PFSK-1 (cell line): ENCODE data around the gene ZIC5.

Experiments used
- FOXP2 ChIP-seq: optimal IDR thresholded peaks from 2 replicates; pipeline ENCODE3; 2011; ENCODE audit warnings: borderline replicate concordance, control low read depth, inconsistent platforms; ENCODE audit not compliant: insufficient read depth; ENCODE audit errors: extremely low read length, extremely low read depth
- POLR2AphosphoS5 ChIP-seq: IDR thresholded peaks from 2 replicates; pipeline ENCODE4 v1.6.1; 2012; ENCODE audit warnings: low read depth, mild to moderate bottlenecking, control low read depth, low read length, moderate library complexity
- REST ChIP-seq, 2 experiments: IDR thresholded peaks; 2 replicates each; pipeline versions ENCODE4 v1.6.1 to v1.8.0; 2011 to 2012; ENCODE audit warnings: low read depth in 2 of 2, low read length in 2 of 2, control low read depth in 1 of 2, inconsistent platforms in 1 of 2, mild to moderate bottlenecking in 1 of 2, moderate library complexity in 1 of 2; ENCODE audit not compliant: insufficient read depth in 1 of 2
- SIN3A ChIP-seq: IDR thresholded peaks from 2 replicates; pipeline ENCODE4 v1.6.1; 2012; ENCODE audit warnings: mild to moderate bottlenecking, low read length, moderate library complexity, borderline replicate concordance; ENCODE audit not compliant: insufficient read depth
- TAF1 ChIP-seq: IDR thresholded peaks from 2 replicates; pipeline ENCODE4 v1.6.1; 2012; ENCODE audit warnings: low read length, control low read depth, borderline replicate concordance; ENCODE audit not compliant: insufficient read depth

ZIC5 gene

GRCh38 chr13:99947666-99948065 is 23.9 kb downstream of the ZIC5 start:
- TF ChIP-seq SIN3A (no peak), POLR2AphosphoS5 (no peak), TAF1 (no peak), FOXP2 (no peak), REST (IDR thresholded peaks at IDR 0.05; ENCODE audit: insufficient read depth in 1 of 2, low read depth in 2 of 2, low read length in 2 of 2) (no peak)

- TF ChIP-seq POLR2AphosphoS5: no peak
Observed at GRCh38 chr13:99944606-99945005, 27.0 kb downstream of the ZIC5 start.

GRCh38 chr13:99944102-99944501 is 27.5 kb downstream of the ZIC5 start:
- TF ChIP-seq REST (IDR thresholded peaks at IDR 0.05; ENCODE audit: insufficient read depth in 1 of 2, low read depth in 2 of 2, low read length in 2 of 2): no peak
- TF ChIP-seq TAF1: no peak
- no peak for TF ChIP-seq SIN3A
- TF ChIP-seq FOXP2: no peak
- TF ChIP-seq POLR2AphosphoS5: no peak

- TF ChIP-seq FOXP2 (no peak), TAF1 (no peak), SIN3A (no peak)
Observed at GRCh38 chr13:99941911-99942310, 29.7 kb downstream of the ZIC5 start.

- TF ChIP-seq SIN3A: no peak
- no peak for TF ChIP-seq REST (IDR thresholded peaks at IDR 0.05; ENCODE audit: insufficient read depth in 1 of 2, low read depth in 2 of 2, low read length in 2 of 2)
- no peak for TF ChIP-seq TAF1
- TF ChIP-seq FOXP2: no peak
- no peak for TF ChIP-seq POLR2AphosphoS5
Observed at GRCh38 chr13:99941086-99941485, 30.5 kb downstream of the ZIC5 start.

- TF ChIP-seq REST (IDR thresholded peaks at IDR 0.05; ENCODE audit: insufficient read depth in 1 of 2, low read depth in 2 of 2, low read length in 2 of 2) (no peak), FOXP2 (no peak), SIN3A (no peak), TAF1 (no peak), POLR2AphosphoS5 (no peak)
Observed at GRCh38 chr13:99938635-99939034, 32.9 kb downstream of the ZIC5 start.
